Measurements from ENCODE around the gene CTSG.
"Not testable (repeated sequence)": the region's sequence is repeated elsewhere in the genome, so short reads cannot be mapped to it uniquely, and the experiment has no call there.

CTSG gene, protein sequence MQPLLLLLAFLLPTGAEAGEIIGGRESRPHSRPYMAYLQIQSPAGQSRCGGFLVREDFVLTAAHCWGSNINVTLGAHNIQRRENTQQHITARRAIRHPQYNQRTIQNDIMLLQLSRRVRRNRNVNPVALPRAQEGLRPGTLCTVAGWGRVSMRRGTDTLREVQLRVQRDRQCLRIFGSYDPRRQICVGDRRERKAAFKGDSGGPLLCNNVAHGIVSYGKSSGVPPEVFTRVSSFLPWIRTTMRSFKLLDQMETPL

GRCh38 chr14:24576182-24576581 is at the start of gene CTSG:
CTSG (minus strand) TSS chr14:24576250; CDS start chr14:24576223, 27 bp downstream.
- DNase-seq, result no peak

GRCh38 chr14:24613747-24614146 is 37.7 kb upstream of the CTSG start:
- DNase-seq, result no peak

- DNase-seq, result no peak
These were observed 37.2 kb upstream of the CTSG start for GRCh38 chr14:24613241-24613640.

DNA sequence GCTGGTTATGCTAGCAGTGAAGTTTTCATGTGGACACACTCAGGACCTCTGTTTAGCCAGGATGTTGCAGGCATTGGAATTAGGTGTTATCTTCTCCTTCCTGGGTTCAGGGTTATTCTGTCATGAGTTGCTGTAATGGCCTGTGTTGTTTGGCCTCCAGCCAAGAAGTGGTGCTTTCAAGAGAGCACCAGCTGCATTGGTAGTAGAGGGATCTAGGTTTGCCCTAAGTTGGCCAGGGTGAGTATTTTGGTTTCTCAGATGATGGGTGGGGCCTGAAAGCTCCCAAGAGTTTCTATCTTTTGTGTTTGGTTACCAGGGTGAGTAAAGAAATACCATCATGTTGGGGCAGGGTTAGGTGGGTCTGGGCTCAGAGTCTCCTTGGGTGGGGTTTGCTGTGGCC is 36.1 kb upstream of the CTSG start:
- no peak for DNase-seq

DNA sequence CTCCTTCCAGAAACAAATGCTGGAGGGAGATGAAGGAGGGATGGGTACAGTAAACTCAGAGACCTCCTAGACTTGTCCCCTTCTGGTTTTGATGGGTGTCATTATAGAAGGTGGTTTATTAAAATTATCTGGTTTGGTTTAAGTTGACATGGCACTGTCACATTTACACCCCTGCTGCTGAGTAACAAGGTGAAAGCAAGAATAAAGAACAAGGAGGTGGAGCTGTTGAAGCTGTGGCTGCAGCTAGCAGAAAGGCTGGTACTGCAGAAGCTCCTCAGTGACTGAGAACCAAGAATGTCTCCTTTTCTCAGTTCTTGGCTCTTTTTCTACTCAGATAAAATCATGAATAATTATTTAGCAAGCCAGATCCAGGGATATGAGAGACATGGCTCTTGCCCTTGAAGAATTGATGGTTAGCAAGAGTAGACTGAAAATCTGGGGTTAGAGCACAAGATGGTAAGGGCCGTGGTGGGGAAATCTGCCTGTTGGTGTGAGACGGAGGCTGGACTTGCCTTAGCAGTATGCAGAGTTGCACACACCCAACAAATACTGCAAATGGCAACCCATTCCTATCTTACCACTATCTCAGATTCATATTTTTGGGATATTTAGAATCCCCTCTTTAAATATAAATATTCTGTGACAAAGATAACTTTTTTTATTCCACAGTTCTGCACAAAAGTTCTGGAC is 33.8 kb upstream of the CTSG start, which contains the start of gene GZMH:
GZMH (minus strand) TSS at position 31 of the 690 bp plus-strand sequence. CDS start 72 bp downstream, outside the sequence.
- no peak for DNase-seq

DNA sequence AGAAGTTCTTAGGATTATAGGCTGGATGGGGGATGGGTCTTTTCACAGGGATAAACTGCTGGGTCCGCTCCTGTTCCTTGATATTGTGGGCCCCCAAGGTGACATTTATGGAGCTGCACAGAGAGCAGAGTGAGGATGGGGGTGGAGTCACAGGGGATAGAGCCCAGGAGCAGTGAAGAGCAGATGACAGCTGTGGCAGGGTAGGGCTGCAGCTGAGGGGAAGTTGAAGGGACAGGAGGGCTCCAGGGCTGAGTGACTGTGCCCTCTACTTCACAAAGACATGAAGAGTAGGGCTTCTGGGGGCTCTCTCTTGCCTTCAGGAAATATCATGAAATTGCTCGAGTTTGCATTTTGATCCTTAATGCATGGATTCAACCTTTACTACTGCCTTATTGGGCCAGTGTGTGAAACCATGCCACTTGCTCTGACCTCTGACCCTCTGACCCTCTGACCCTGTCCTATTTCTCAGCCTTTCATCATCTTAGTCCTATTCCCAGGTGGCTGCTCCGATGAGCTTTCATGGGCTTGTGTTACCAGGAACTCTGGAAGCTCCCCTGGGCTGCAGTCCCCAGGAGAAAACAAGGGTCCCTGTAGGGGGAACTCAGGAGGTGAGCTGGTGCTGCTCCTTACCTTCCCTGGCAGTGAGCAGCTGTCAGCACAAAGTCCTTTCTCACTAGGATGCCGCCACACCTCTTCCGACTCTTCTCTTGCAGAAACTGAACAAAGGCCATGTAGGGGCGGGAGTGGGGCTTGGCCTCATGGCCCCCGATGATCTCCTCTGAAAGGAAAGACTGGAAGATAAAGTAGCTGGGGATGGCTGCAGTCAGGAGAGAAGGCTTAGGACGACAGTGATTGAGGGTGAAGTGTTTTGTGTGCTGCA is 31.8 kb upstream of the CTSG start:
- DNase-seq, result no peak

DNA sequence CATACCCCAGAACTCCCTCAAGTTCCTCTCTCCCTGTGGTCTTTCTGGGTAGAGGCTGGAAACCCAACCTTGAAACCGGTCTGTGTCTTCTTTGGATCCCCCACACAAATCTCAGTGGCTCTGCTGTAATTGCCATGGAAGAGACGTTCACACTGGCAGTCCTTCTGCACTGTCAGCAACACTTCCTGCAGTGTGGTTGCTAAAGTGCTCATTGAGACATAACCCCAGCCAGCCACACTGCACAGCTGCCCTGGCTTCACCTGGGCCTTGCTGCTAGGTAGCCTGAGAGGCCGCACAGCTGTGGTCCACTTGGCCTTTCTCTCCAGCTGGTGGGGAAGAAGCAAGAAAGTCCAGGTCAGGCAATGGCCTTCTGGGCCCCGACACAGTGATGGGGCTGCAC is 31.0 kb upstream of the CTSG start:
- no peak for DNase-seq

DNA sequence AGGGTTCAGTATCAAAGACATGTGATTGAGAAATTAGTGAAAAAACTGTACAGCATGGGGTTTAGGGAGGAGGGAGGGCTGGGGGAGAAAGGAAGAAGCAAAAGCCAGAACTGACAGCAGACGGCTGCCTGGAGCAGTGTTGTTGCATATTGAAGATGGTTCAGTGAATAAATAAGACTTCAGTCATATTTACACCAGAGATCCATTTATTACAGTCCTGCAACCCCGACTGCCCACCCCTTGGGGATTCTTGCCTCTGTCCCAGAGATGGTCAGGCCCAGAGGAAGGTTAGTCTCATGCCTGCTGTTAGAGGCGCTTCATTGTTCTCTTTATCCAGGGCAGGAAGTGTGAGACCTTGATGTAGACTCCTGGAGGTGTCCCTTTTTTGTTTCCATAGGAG is 30.2 kb upstream of the CTSG start:
- DNase-seq, result no peak

DNA sequence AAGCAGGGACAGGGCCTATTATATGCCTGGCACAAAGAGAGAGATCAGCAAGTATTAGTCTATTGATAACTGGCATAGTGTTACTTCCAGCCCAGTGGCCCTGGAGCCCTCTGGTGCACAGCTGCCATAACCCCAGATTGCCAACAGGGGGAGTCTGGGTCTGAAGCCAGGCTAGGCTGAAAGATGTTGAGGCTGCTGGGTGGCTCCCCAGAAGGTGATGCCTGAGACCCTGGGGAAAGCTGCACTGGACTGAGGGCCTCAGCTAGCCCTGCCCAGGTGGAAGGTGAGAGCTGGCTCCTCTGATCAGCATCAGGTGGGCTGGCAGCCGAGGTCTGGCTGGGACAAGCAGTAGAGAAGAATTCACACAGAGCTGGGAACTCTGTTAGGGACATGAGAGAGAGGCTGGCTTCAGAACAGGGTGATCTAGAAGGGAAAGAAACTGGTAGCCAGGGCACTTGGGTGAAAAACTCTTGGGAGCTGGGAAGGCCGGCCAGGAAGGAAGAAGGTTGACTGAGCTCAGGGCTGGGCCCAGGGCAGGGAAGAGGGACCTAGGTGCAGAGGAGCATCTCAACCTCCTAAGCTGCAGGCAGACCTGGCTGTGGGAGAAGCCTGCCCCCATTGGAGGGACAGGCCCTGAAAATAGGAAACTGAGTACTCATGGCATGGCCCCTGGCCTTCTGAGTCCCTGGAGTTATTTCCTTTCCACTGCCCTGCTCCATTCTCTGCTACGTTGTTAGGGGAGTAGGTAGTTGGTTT is 29.6 kb upstream of the CTSG start:
- no peak for DNase-seq

GRCh38 chr14:24597403-24597802 is 21.4 kb upstream of the CTSG start:
- no peak for DNase-seq

GRCh38 chr14:24595073-24595808 is 19.2 kb upstream of the CTSG start:
- DNase-seq, result no peak

- DNase-seq, result not testable (repeated sequence)
These were observed 15.0 kb upstream of the CTSG start for GRCh38 chr14:24591004-24591403.

GRCh38 chr14:24584402-24584801 is 8.4 kb upstream of the CTSG start:
- DNase-seq, result not testable (repeated sequence)

- DNase-seq, result no peak
These were observed 2.5 kb upstream of the CTSG start for GRCh38 chr14:24578558-24578957.

DNA sequence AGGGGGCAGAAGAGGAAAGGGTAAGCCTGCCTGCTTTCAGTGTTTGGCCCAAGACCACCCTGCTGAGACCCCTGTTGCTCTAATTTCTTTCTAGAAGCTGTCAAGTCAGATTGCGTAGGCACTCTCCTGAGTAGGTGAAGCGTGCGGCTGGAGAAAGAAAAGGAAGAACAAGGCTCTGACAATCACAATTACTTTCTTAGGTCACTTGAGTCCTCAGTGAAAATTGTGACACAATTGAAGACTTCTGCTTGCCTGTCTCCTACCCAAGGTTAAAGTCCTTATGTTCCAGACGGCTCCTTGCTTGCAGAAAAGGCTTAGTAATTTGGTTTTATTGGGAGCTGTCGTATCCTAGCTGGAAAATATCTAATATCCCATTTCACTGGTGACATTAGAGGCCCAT is 721 bp upstream of the CTSG start:
- no peak for DNase-seq

DNA sequence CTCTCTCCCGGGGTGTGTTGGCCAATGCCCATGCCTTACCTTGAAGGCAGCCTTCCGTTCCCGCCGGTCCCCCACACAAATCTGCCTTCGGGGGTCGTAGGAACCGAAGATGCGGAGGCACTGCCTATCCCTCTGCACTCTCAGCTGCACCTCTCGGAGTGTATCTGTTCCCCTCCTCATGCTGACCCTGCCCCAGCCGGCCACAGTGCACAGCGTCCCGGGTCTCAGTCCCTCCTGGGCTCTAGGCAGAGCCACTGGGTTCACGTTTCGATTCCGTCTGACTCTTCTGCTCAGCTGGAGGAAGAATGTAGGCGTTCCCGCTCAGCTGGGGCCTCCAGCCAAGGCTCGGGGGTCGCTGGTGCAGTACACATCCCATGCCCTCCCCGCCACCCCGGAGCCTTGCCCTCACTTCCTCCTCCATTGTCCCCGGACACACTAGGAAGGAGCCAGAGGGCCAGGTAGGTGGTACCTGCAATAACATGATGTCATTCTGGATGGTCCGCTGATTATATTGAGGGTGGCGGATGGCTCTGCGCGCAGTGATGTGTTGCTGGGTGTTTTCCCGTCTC is 1.8 kb downstream of the CTSG start:
- no peak for DNase-seq

- no peak for DNase-seq
These were observed 9.7 kb downstream of the CTSG start for GRCh38 chr14:24566318-24566717.

DNA sequence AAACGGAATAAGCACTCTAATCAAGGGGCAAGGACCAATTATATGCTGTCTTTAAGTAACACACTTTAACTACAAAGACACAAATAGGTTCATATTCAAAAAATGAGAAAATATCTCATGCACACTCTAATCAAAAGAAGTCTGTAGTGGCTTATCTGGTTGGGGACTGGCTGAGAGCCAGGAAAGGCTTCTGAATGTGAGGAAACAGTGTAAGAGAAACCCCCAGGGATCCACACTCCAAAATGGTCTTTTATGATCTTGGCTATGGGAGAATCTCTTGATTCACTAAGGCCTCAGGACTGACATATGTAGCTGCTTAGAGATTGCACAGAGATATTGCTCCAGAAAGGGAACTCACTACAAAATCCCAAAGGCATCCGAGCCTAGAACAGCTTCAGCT is 10.3 kb downstream of the CTSG start:
- no peak for DNase-seq

DNA sequence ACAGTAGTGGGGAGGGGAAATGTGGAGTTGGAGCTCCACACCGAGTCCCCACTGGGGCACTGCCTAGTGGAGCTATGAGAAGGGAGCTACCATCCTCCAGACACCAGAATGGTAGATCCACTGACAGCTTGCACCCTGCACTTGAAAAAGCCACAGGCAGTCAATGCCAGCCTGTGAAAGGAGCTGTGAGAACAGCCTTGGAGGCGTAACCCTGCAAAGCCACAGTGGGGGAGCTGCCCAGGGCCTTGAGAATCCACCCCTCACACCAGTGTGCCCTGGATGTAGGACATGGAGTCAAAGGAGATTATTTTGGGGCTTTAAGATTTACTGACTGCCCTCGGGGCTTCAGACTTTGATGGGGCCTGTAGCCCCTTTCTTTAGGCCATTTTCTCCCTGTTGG is 12.5 kb downstream of the CTSG start:
- no peak for DNase-seq

GRCh38 chr14:24556756-24557155 is 19.3 kb downstream of the CTSG start:
- no peak for DNase-seq

DNA sequence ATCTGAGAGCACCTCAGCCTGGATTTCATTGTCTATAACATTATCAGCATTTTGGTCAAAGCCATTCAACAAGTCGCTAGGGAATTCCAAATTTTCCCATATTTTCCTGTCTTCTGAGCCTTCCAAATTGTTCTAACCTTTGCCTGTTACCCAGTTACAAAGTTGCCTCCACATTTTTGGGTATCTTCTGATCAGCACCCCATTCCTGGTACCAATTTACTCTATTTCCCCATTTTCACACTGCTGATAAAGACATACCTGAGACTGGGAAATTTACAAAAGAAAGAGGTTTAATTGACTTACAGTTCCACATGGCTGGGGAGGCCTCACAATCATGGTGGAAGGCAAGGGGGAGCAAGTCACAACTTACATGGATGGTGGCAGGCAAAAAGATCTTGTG is 27.0 kb downstream of the CTSG start:
- DNase-seq, result not testable (repeated sequence)

Measured in right hindlimb (tissue), 1 donor.